ENCODE measurements around the gene DNAH17. TPM values are rescaled to one million over a fixed set of nuclear protein-coding genes. Genes with fewer than 3 reads are reported as not detected.

DNAH17 gene
- total RNA-seq, 1 experiment from 2014 or later, result 0.69 TPM

DNA sequence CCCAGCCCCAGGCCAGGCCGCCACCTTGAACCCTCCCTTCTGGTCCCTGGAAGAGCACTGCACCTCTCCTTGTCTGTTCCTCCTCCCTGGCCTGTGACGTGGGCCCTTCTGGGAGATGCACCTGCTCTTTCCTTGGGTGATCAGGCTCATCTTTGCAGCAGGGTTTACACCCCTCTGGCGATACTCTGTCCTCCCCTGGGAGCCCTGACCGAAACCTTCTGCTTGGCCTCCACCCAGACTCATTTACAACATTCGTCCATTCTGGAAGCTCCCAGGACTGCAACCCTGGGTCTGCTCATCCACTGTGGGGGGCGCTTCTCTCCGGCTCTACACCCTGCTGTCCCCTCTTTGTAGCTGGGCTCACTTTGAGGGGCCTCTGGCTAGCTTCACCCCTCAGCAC, 125.4 kb downstream of the DNAH17 start:
- H3K9me3 ChIP-seq (ENCODE audit: control insufficient read depth in 1 of 2, insufficient read depth in 1 of 2, low read depth in 1 of 2, low read length in 2 of 2), result peaks cover 0 to 5% of the 10 kb centered on the region in 2 experiments; a peak in 2 of 4 replicates
- no peaks in the 10 kb centered on the region for H3K79me2 ChIP-seq (ENCODE audit: insufficient read depth, low read length)
- H3K4me1 ChIP-seq (ENCODE audit: control insufficient read depth in 1 of 2, insufficient read depth in 2 of 2, low read length in 2 of 2), result no peaks in the 10 kb centered on the region
- POLR2A ChIA-PET, result no interaction called here
- TF ChIP-seq, protein P1, sequence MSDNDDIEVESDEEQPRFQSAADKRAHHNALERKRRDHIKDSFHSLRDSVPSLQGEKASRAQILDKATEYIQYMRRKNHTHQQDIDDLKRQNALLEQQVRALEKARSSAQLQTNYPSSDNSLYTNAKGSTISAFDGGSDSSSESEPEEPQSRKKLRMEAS (IDR thresholded peaks at IDR 0.05), result no peak
- TF ChIP-seq ZNF274 (IDR thresholded peaks at IDR 0.05; ENCODE audit: low read depth, low read length) (no peak), CBX3 (IDR thresholded peaks at IDR 0.05; ENCODE audit: low read depth) (no peak), POLR2AphosphoS5 (IDR thresholded peaks at IDR 0.05; ENCODE audit: low read depth, low read length) (no peak), RAD21 (IDR thresholded peaks at IDR 0.05; ENCODE audit: low read depth) (no peak), TCF7L2 (IDR thresholded peaks at IDR 0.05; ENCODE audit: borderline replicate concordance, extremely low read depth, insufficient read depth, insufficient read length) (no peak), EZH2phosphoT487 (IDR thresholded peaks at IDR 0.05; ENCODE audit: borderline replicate concordance) (no peak), YY1 (IDR thresholded peaks at IDR 0.05; ENCODE audit: extremely low read depth, insufficient replicate concordance, low read depth, low read length) (no peak), SIN3A (IDR thresholded peaks at IDR 0.05; ENCODE audit: low read depth) (no peak), FOSL1 (IDR thresholded peaks at IDR 0.05; ENCODE audit: low read depth) (no peak), EZH2 (IDR thresholded peaks at IDR 0.05) (no peak), ELF1 (IDR thresholded peaks at IDR 0.05; ENCODE audit: borderline replicate concordance, low read depth) (no peak)
- TF ChIP-seq, protein P2, sequence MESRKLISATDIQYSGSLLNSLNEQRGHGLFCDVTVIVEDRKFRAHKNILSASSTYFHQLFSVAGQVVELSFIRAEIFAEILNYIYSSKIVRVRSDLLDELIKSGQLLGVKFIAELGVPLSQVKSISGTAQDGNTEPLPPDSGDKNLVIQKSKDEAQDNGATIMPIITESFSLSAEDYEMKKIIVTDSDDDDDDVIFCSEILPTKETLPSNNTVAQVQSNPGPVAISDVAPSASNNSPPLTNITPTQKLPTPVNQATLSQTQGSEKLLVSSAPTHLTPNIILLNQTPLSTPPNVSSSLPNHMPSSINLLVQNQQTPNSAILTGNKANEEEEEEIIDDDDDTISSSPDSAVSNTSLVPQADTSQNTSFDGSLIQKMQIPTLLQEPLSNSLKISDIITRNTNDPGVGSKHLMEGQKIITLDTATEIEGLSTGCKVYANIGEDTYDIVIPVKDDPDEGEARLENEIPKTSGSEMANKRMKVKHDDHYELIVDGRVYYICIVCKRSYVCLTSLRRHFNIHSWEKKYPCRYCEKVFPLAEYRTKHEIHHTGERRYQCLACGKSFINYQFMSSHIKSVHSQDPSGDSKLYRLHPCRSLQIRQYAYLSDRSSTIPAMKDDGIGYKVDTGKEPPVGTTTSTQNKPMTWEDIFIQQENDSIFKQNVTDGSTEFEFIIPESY (IDR thresholded peaks at IDR 0.05; ENCODE audit: extremely low read depth, insufficient replicate concordance, low read length), result no peak
- TF ChIP-seq, protein P3, sequence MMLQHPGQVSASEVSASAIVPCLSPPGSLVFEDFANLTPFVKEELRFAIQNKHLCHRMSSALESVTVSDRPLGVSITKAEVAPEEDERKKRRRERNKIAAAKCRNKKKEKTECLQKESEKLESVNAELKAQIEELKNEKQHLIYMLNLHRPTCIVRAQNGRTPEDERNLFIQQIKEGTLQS (IDR thresholded peaks at IDR 0.05), result no peak
- TF ChIP-seq, protein P4, sequence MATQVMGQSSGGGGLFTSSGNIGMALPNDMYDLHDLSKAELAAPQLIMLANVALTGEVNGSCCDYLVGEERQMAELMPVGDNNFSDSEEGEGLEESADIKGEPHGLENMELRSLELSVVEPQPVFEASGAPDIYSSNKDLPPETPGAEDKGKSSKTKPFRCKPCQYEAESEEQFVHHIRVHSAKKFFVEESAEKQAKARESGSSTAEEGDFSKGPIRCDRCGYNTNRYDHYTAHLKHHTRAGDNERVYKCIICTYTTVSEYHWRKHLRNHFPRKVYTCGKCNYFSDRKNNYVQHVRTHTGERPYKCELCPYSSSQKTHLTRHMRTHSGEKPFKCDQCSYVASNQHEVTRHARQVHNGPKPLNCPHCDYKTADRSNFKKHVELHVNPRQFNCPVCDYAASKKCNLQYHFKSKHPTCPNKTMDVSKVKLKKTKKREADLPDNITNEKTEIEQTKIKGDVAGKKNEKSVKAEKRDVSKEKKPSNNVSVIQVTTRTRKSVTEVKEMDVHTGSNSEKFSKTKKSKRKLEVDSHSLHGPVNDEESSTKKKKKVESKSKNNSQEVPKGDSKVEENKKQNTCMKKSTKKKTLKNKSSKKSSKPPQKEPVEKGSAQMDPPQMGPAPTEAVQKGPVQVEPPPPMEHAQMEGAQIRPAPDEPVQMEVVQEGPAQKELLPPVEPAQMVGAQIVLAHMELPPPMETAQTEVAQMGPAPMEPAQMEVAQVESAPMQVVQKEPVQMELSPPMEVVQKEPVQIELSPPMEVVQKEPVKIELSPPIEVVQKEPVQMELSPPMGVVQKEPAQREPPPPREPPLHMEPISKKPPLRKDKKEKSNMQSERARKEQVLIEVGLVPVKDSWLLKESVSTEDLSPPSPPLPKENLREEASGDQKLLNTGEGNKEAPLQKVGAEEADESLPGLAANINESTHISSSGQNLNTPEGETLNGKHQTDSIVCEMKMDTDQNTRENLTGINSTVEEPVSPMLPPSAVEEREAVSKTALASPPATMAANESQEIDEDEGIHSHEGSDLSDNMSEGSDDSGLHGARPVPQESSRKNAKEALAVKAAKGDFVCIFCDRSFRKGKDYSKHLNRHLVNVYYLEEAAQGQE (IDR thresholded peaks at IDR 0.05; ENCODE audit: low read depth), result no peak
- no peaks in the 10 kb centered on the region for H4K20me1 ChIP-seq (ENCODE audit: insufficient read depth)
- no peak overlapping the region for H3K4me2 ChIP-seq (ENCODE audit: low read length)
- ATAC-seq, result no peak
- H3K27me3 ChIP-seq (ENCODE audit: insufficient read depth, low read length), result no peaks in the 10 kb centered on the region
- H2AFZ ChIP-seq (ENCODE audit: low read depth, low read length, poor library complexity, severe bottlenecking), result no peak overlapping the region
- no peak for DNase-seq (ENCODE audit: low read depth, low spot score)
- no peak overlapping the region for H3K9ac ChIP-seq (ENCODE audit: low read length)
- RAD21 ChIA-PET (ENCODE audit: low non-redundant PET in 1 of 2, low total read pairs in 2 of 2, uncharacterized antibody in 2 of 2, unreplicated experiment in 2 of 2), result no interaction called here
- no peak overlapping the region for H3K27ac ChIP-seq (ENCODE audit: low read depth, low read length)
- intact Hi-C loops (cut with micrococcal nuclease), result no loop called here
- H3K36me3 ChIP-seq (ENCODE audit: control insufficient read depth in 1 of 2, insufficient read depth in 2 of 2, low read length in 2 of 2), result no peaks in the 10 kb centered on the region
- BruUV-seq (replicated peaks), result no TSS peak
- no peak overlapping the region for H3K4me3 ChIP-seq (replicated peaks in 1 of 2; ENCODE audit: low read depth in 1 of 2, low read length in 2 of 2)
- no peaks in the 10 kb centered on the region for H3K9me2 ChIP-seq (ENCODE audit: insufficient read depth)
- CTCF ChIA-PET, result no interaction called here

Data from HCT116 (cell line).